ENCODE measurements around the gene WDR64. TPM values are rescaled to one million over a fixed set of nuclear protein-coding genes. Genes with fewer than 3 reads are reported as not detected.

WDR64 gene
- total RNA-seq, 1 experiment from 2014 or later, result not detected

- BruUV-seq (replicated peaks), result no TSS peak
- CTCF ChIA-PET, result interaction anchor here (0.7 to 1.1 kb wide), 2 partner anchors 24 to 25 kb away, joined by 3 read pairs; no protein-coding TSS in a partner anchor
- Mint-ChIP-seq H3K4me3 (ENCODE audit: unreplicated experiment) (no peak overlapping the region), H3K36me3 (ENCODE audit: insufficient read depth, unreplicated experiment) (no peaks in the 10 kb centered on the region), H3K4me1 (ENCODE audit: insufficient read depth, unreplicated experiment) (no peaks in the 10 kb centered on the region), H3K27me3 (ENCODE audit: insufficient read depth, unreplicated experiment) (no peaks in the 10 kb centered on the region), H3K27ac (ENCODE audit: low read depth, unreplicated experiment) (no peak overlapping the region), H3K9me3 (ENCODE audit: unreplicated experiment) (no peaks in the 10 kb centered on the region)
- TF ChIP-seq CTCF (IDR thresholded peaks at IDR 0.05; ENCODE audit: unreplicated experiment), result no peak
- intact Hi-C loops (cut with micrococcal nuclease), result no loop called here
- POLR2A ChIA-PET, result interaction anchor here (1.1 kb wide), 1 partner anchor 13 kb away, joined by 8 read pairs; no protein-coding TSS in a partner anchor
- no peak for DNase-seq (ENCODE audit: unreplicated experiment)
These were observed 20.2 kb downstream of the WDR64 start for GRCh38 chr1:241672301-241672700.

DNA sequence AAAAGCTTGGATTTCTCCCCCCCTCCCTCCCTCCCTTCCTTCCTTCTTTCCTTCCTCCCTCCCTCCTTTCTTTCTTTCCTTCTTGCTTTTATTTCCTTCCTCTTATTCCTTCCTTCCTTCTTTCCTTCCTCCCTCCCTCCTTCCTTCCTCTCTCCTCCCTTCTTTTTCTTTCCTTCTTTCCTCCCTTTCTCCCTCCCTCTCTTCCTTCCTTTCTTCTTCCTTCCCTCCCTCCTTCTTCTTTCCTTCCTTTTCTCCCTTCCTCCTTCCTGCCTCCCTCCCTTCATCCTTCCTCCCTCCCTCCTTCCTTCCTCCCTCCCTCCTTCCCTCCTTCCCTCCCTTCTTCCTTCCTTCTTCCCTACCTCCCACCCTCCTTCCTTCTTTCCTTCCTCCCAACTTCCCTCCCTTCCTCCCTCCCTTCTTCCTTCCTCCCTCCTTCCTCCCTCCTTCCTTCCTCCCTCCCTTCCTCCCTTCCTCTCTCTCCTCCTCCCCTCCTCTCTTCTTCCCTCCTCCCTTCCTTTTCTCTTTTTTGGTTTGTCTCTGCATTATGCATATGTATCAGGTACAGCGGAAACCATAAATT lies 22.8 kb downstream of the WDR64 start:
- Mint-ChIP-seq H3K27ac (ENCODE audit: low read depth, unreplicated experiment) (no peak overlapping the region), H3K4me3 (ENCODE audit: unreplicated experiment) (no peak overlapping the region), H3K4me1 (ENCODE audit: insufficient read depth, unreplicated experiment) (no peaks in the 10 kb centered on the region), H3K27me3 (ENCODE audit: insufficient read depth, unreplicated experiment) (no peaks in the 10 kb centered on the region), H3K9me3 (ENCODE audit: unreplicated experiment) (no peaks in the 10 kb centered on the region), H3K36me3 (ENCODE audit: insufficient read depth, unreplicated experiment) (no peaks in the 10 kb centered on the region)
- CTCF ChIA-PET, result interaction anchor here (1.4 kb wide), 1 partner anchor 12 kb away, joined by 4 read pairs; no protein-coding TSS in a partner anchor
- TF ChIP-seq CTCF (IDR thresholded peaks at IDR 0.05; ENCODE audit: unreplicated experiment), result no peak
- intact Hi-C loops (cut with micrococcal nuclease), result no loop called here
- DNase-seq (ENCODE audit: unreplicated experiment), result no peak
- POLR2A ChIA-PET, result interaction anchor here (0.8 kb wide), 1 partner anchor 13 kb away, joined by 3 read pairs; no protein-coding TSS in a partner anchor
- no TSS peak for BruUV-seq (replicated peaks)

- CTCF ChIA-PET, result interaction anchor here (1.4 kb wide), 1 partner anchor 11 kb away, joined by 4 read pairs; no protein-coding TSS in a partner anchor
- POLR2A ChIA-PET, result interaction anchor here (1.0 to 4.8 kb wide), 3 partner anchors 12 to 35 kb away, joined by 3 to 27 read pairs (median 12); partner anchors contain the start of genes CHML and OPN3
- no peak for DNase-seq (ENCODE audit: unreplicated experiment)
- BruUV-seq (replicated peaks), result no TSS peak
- no peaks in the 10 kb centered on the region for H3K36me3 Mint-ChIP-seq (ENCODE audit: insufficient read depth, unreplicated experiment)
- H3K27ac Mint-ChIP-seq (ENCODE audit: low read depth, unreplicated experiment), result no peak overlapping the region
- no peaks in the 10 kb centered on the region for H3K9me3 Mint-ChIP-seq (ENCODE audit: unreplicated experiment)
- no peaks in the 10 kb centered on the region for H3K27me3 Mint-ChIP-seq (ENCODE audit: insufficient read depth, unreplicated experiment)
- H3K4me1 Mint-ChIP-seq (ENCODE audit: insufficient read depth, unreplicated experiment), result no peaks in the 10 kb centered on the region
- intact Hi-C loops (cut with micrococcal nuclease), result no loop called here
- no peak for TF ChIP-seq CTCF (IDR thresholded peaks at IDR 0.05; ENCODE audit: unreplicated experiment)
- no peak overlapping the region for H3K4me3 Mint-ChIP-seq (ENCODE audit: unreplicated experiment)
These were observed 23.9 kb downstream of the WDR64 start for GRCh38 chr1:241675983-241676382.

- POLR2A ChIA-PET, result interaction anchor here (0.7 to 4.8 kb wide), 4 partner anchors 11 to 71 kb away, joined by 3 to 27 read pairs (median 9); partner anchors contain the start of genes CHML and OPN3
- Mint-ChIP-seq H3K36me3 (ENCODE audit: insufficient read depth, unreplicated experiment) (no peaks in the 10 kb centered on the region), H3K27ac (ENCODE audit: low read depth, unreplicated experiment) (no peak overlapping the region), H3K27me3 (ENCODE audit: insufficient read depth, unreplicated experiment) (no peaks in the 10 kb centered on the region), H3K9me3 (ENCODE audit: unreplicated experiment) (no peaks in the 10 kb centered on the region), H3K4me3 (ENCODE audit: unreplicated experiment) (no peak overlapping the region), H3K4me1 (ENCODE audit: insufficient read depth, unreplicated experiment) (no peaks in the 10 kb centered on the region)
- no peak for TF ChIP-seq CTCF (IDR thresholded peaks at IDR 0.05; ENCODE audit: unreplicated experiment)
- no TSS peak for BruUV-seq (replicated peaks)
- DNase-seq (ENCODE audit: unreplicated experiment), result no peak
- intact Hi-C loops (cut with micrococcal nuclease), result no loop called here
- CTCF ChIA-PET, result interaction anchor here (0.6 to 2.1 kb wide), 3 partner anchors 12 to 23 kb away, joined by 3 to 6 read pairs (median 4); no protein-coding TSS in a partner anchor
These were observed 25.1 kb downstream of the WDR64 start for GRCh38 chr1:241677201-241677600.
